ENCODE results near the gene FAM149A. TPM values are rescaled to one million over a fixed set of nuclear protein-coding genes. Genes with fewer than 3 reads are reported as not detected.

The FAM149A gene
- total and polyA plus RNA-seq, 10 of the 15 experiments (the other 5 are each of a cell fraction or from before 2014, with no cell fraction given): 0.38 to 1.9 (median 0.99) TPM

DNA sequence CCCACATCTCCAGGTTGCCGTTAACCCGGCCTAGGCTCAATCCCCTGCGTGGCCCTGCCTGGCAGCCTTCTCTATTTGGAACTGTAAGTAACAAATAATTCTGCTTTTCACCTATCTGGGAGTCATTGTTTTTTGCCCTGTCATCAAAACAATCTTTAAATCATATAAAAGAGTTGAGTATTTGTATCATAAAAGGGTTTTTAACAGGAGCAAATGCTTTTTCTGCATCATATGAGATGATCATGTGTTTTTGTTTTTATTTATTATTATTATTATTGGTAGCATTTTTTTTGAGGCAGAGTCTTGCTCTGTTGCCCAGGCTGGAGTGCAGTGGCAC lies 45.6 kb upstream of the FAM149A start:
- Histone ChIP-seq H3K4me3 (no peak overlapping the region), H4K20me1 (ENCODE audit: control insufficient read depth, insufficient read depth) (no peaks in the 10 kb centered on the region), H3K27me3 (replicated peaks in 1 of 2; ENCODE audit: control insufficient read depth in 2 of 2, insufficient read depth in 2 of 2, low read length in 1 of 2) (no peaks in the 10 kb centered on the region), H3K9ac (ENCODE audit: control insufficient read depth, insufficient read depth, low read length) (no peak overlapping the region), H3K79me2 (ENCODE audit: control insufficient read depth, insufficient read depth, low read length) (no peaks in the 10 kb centered on the region), H2AFZ (ENCODE audit: control insufficient read depth, low read depth, low read length) (no peak overlapping the region), H3K4me2 (ENCODE audit: control insufficient read depth, insufficient read depth) (no peak overlapping the region), H3K4me1 (ENCODE audit: control insufficient read depth, insufficient read depth, low read length) (no peaks in the 10 kb centered on the region; the same call in 1 of the 2 replicates), H3K27ac (ENCODE audit: control insufficient read depth, insufficient read depth) (no peak overlapping the region), H3K9me3 (replicated peaks; ENCODE audit: control insufficient read depth, insufficient read depth, low read length) (no peaks in the 10 kb centered on the region), H3K36me3 (ENCODE audit: control insufficient read depth in 2 of 2, insufficient read depth in 2 of 2, low read length in 1 of 2) (no peaks in the 10 kb centered on the region)
- in situ Hi-C loops (cut with MboI) (no loop called here), intact Hi-C loops (cut with micrococcal nuclease; ENCODE audit: unreplicated experiment) (no loop called here)
- SMC1A ChIA-PET (ENCODE audit: uncharacterized antibody, unreplicated experiment): no interaction called here
- WGBS (ENCODE audit: insufficient coverage, insufficient replicate concordance, low lambda C conversion rate, missing lambda C conversion rate): 18% methylated on average over 3 of the region's 3 CpGs
- FAIRE-seq: no peak
- no TSS peak for BruUV-seq (replicated peaks)
- RAD21 ChIA-PET (ENCODE audit: unreplicated experiment): no interaction called here
- TF ChIP-seq BCLAF1 (IDR thresholded peaks at IDR 0.05) (no peak), JUNB (IDR thresholded peaks at IDR 0.05) (no peak), RB1 (IDR thresholded peaks at IDR 0.05; ENCODE audit: borderline replicate concordance) (no peak), NR2C1 (IDR thresholded peaks at IDR 0.05) (no peak), SMAD1 (IDR thresholded peaks at IDR 0.05; ENCODE audit: low read depth, partially characterized antibody) (no peak), SREBF1 (IDR thresholded peaks at IDR 0.05; ENCODE audit: low read length) (no peak), FOXK2 (IDR thresholded peaks at IDR 0.05) (no peak), ASH2L (IDR thresholded peaks at IDR 0.05; ENCODE audit: borderline replicate concordance, low read depth) (no peak), ZNF24 (IDR thresholded peaks at IDR 0.05) (no peak), ATF2 (IDR thresholded peaks at IDR 0.05; ENCODE audit: low read length) (no peak), PBX3 (IDR thresholded peaks at IDR 0.05; ENCODE audit: insufficient replicate concordance, low read depth, low read length) (no peak), CBX3 (IDR thresholded peaks at IDR 0.05; ENCODE audit: borderline replicate concordance, low read depth) (no peak)
- TF ChIP-seq, protein P1, sequence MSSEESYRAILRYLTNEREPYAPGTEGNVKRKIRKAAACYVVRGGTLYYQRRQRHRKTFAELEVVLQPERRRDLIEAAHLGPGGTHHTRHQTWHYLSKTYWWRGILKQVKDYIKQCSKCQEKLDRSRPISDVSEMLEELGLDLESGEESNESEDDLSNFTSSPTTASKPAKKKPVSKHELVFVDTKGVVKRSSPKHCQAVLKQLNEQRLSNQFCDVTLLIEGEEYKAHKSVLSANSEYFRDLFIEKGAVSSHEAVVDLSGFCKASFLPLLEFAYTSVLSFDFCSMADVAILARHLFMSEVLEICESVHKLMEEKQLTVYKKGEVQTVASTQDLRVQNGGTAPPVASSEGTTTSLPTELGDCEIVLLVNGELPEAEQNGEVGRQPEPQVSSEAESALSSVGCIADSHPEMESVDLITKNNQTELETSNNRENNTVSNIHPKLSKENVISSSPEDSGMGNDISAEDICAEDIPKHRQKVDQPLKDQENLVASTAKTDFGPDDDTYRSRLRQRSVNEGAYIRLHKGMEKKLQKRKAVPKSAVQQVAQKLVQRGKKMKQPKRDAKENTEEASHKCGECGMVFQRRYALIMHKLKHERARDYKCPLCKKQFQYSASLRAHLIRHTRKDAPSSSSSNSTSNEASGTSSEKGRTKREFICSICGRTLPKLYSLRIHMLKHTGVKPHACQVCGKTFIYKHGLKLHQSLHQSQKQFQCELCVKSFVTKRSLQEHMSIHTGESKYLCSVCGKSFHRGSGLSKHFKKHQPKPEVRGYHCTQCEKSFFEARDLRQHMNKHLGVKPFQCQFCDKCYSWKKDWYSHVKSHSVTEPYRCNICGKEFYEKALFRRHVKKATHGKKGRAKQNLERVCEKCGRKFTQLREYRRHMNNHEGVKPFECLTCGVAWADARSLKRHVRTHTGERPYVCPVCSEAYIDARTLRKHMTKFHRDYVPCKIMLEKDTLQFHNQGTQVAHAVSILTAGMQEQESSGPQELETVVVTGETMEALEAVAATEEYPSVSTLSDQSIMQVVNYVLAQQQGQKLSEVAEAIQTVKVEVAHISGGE (CRISPR knock-in tag; IDR thresholded peaks at IDR 0.05): no peak
- no peak for ATAC-seq
- DNase-seq (ENCODE audit: low read depth, low spot score): no peak
- CTCF ChIA-PET: interaction anchor here (0.6 kb wide), 1 partner anchor 19 kb away, joined by 3 read pairs; no protein-coding TSS in a partner anchor
- POLR2A ChIA-PET: no interaction called here

Measured in GM12878 (cell line).